ENCODE data around the gene CCT7. TPM values are rescaled to one million over a fixed set of nuclear protein-coding genes. Genes with fewer than 3 reads are reported as not detected.

The CCT7 gene
- polyA plus RNA-seq, 4 donors, result 170 to 273 (median 251) TPM

DNA sequence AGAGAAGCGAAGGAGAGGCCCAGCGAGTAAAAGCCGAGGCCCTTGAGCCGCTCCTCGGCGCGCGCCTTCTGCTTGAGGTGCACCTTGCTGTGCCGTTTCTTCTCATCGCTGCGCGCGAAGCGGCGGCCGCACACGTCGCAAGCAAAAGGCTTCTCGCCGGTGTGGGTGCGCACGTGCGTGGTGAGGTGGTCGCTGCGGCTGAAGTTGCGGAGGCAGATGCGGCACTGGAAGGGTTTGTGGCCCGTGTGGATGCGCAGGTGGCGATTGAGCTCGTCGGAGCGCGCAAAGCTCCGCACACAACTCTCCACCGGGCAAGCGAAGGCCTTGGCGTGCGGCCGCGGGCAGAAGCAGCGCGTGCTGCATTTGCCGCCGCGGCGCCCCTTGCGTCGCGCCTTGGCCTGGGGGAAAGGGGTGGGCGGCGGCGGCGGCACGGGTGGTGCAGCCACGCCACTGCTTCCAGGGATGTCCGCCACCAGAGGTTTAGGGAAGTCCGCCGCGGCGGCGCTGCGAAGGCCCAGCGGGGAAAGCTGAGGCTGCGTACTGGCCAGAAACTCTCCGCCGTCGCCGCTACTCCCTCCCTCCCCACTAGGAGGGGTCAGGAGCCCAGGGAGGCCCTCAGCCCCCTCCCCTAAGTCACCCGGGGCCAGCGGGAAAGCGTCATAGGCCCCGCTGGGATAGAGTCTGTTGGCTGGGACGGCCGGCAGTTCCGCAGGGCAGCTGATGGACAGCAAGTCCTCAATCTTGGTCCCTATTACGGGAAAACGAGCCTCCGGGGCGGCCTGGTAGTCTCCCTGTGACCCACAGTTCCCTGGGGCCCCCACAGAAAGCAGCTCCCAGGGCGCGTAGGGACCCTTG lies 57.6 kb downstream of the CCT7 start:
- no peak for DNase-seq (ENCODE audit: low read depth in 4 of 4, low spot score in 3 of 4)

DNA sequence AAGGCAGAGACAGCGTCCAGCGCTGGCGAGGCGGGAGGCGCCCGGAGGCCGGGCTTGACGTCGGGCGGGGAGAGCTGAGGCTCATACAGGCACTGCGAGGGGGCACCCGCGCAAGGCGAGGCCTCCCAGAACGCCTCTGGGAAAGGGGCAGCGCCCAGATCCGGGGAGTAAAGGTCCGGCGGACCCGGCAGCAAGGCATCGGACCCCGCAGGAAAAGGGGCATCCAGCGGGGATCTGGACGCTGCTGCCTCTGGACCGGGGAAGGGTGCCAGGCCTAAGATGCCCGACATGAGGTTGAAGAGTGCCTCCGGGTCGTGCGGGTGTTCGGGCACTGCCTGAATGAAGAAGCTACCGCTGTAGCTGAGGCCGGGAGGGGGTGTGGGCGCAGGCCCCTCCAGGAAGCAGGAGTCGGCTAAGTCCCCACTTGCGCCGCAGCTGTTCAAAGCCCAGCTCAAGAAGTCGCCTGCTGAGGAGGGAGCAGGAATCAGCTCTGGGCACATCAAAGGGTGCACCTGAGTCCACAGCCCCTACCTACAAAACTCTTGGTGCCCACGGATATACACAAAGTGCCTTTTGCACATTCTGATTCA lies 58.3 kb downstream of the CCT7 start:
- no peak for DNase-seq (ENCODE audit: low read depth in 4 of 4, low spot score in 3 of 4)

DNA sequence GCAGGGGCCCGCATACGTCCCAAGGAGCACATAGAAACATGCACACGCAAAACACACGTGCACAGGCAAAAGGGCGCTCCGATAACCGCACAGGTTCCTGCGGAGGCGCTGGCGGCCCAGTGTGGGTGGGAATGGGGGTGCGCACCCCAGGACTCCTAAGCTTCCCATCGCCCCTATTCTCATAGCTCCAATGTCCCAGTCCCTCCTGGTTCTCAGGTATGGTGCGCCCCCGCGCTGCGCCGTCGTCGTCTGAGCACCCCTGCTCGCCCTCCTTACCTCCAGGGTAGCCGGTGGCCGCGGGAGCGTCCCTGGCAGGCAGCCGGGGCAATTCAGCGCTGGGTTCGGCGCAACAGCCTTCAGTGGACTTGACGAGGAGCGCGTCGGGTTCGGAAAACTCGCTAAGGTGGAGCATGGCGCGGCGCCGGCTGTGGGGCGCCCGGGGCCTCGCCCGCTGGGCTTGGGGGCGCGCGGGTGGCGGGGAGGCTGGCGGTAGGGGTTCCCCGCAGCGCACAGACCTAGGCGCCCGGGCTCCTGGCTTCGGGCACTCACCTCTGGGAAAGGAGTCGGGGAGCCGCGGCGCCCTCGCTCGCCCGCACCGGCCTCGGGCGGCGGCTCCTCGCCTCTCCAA lies 58.9 kb downstream of the CCT7 start:
- no peak for DNase-seq (ENCODE audit: low read depth in 4 of 4, low spot score in 3 of 4)

DNA sequence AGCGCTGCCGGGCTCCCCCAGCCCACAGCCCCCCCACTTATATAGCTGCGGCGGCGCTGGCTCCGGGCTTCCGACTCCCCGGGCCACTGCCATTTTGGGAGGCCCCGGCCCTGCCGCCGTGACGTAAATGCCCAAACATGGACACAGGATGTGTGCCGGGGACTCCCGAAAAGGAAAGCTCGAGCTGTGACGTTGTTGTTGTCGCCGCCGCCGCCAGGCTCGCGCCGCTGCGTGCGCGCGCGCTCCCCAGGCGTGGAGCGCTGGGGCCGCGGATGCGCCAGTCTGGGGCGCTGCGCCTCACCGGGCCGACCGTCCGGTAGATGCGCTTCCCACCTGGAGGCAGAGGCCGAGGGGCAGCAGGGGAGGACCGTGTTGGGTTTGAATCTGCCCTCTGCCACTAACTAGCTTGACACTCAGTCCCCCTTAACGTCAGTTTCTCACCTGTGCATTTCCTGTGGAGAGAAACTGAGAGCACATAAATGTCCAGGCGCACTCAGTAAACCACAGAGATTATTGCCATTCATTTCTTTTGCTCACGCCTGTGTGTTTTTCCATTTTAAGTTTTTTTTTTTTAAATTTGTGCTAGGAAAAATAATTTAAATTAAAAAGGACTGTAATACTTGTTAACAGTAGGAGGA lies 59.5 kb downstream of the CCT7 start, which contains the start of gene EGR4:
EGR4 (minus strand) TSS at position 15 of the 638 bp plus-strand sequence. CDS start 231 bp downstream, outside the sequence.
- DNase-seq (ENCODE audit: low read depth in 4 of 4, low spot score in 3 of 4), result no peak

DNA sequence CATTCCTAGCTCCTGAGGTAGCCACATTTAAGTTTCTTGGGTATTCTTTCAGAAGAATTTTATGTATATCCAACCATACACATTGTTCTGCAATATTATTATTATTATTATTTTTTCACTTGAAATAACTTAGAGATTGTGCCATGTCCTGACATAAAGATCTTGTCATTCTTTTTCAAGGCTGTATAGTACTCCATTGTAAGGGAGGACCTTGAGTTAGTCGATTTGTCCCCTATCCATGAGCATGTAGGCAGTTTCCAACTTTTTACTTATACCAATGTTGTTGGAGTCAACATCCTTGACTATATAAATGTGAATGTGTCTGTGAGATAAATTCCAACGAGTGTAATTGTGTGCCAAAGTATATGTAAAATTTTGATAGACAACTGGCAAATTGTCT lies 60.1 kb downstream of the CCT7 start:
- DNase-seq (ENCODE audit: low read depth in 4 of 4, low spot score in 3 of 4), result no peak

DNA sequence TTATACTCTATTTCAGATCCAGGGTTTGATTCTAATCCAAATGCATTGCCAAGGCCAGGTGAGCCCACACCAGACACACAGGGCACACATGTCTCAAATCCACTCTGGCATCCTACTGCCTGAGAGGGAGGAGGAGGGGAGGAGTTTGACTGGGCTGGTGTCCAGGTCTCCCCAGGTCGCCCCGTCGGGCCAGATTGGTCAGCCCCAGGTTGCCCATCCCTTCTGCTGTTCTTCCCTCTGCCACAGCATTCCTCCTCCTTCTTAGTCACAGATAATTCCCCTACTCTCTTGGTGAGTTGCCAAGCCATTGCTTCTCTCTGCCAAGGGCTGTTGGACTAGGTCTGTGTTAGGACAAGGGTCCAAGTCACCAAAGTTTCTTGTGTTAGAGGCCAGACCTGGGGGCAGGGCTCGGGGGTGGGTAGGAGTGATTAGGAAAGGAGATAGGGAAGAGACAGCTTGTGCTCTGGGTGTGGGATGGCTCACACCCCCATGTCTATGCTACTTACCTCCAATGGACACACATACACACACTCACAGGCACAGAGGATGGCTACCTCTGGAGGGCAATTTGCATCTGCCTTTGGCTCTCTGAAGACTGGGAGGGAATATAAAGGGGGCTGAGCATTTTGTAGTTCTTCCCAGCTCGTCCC lies 61.8 kb downstream of the CCT7 start:
- no peak for DNase-seq (ENCODE audit: low read depth in 4 of 4, low spot score in 3 of 4)

DNA sequence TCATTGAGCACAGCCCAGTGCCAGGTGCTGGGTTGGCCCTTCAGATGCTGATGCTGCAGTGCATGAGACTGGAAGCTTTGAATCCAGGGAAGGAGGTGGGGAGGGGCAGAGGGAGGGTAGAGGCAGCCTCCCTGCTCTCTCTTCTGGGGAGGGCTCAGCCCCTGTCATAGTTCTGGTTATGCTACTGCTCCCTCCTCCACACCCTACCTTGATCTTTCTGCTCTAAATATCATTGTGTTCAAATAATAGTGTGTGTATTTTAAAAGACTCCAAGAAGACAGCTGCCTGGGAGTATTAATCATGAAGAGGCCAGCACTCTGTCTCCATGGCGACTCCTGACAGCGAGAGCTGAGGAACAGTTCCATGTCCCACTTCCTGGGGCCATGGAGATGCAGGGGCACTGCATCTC lies 63.0 kb downstream of the CCT7 start:
- DNase-seq (ENCODE audit: low read depth in 4 of 4, low spot score in 3 of 4), result no peak

DNA sequence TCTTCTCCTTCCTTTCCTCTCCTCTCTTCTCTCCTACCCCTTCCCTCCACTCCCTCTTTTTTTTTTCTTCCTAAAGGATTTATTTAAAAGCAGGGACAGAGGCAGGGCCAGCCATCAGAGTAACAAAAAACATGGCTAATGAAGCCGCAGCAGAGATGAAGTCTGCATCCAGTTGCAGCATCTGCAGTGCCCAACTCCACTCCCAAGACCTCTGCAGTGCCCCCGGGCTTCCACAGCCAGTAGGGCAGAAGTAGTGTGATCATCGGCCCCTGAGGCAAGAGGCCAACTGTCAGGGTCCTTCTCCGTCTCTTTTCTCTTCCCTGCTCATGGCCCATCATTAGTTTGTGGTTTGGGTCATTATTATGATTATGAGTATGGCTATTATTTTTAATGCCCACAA lies 63.5 kb downstream of the CCT7 start:
- DNase-seq (ENCODE audit: low read depth in 4 of 4, low spot score in 3 of 4), result no peak

DNA sequence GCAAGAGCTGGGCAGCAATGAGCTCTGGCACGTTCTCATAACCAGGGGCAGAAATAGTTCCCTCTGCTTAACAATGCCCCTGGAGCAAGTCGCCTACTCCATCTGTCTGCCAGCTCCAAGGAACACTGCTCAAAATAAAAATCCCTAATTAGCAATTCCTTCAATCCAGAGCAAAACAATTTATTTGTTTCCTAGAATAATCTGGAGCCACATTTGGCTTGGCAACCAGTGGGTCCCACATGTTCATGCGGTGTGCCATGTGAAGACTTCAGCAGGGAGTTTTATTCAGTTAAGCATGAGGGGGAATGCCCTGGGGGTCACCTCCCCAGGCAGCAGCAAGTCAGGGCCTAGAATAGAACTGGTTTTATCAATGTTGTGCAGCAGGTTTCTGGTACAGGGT lies 66.8 kb downstream of the CCT7 start:
- DNase-seq (ENCODE audit: low read depth in 4 of 4, low spot score in 3 of 4), result no peak

DNA sequence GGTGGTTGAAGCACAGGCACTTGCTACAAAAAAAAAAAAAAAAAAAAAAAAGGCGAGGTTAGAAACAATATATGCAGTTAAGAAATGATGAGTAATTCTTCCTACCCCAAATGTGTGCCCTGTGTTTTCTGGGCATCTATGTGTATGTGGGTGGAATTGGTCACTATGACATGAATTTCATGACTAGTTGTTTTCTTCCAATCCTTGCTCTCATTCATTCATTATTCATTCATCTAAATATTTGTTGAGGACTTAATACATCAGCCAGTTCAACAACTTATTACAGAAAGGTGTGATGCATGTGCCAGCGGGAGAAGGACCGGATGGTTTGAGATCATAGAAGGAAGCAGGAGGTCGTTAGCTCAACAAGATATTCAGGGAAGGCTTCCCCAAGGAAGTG lies 67.5 kb downstream of the CCT7 start:
- DNase-seq (ENCODE audit: low read depth in 4 of 4, low spot score in 3 of 4), result no peak

Other genes with a start within 250 kb of the CCT7 start
- 10 to 100 TPM in 3 of 4 donors, 1 to 10 TPM in 1; 8.6 to 32.0 (median 23.4) TPM for gene SFXN5, start 162.6 kb upstream of the CCT7 start, polyA plus RNA-seq (ENCODE audit: insufficient read length in 4 of 4)
- gene RAB11FIP5, start 121.4 kb upstream of the CCT7 start, polyA plus RNA-seq (ENCODE audit: insufficient read length in 4 of 4), result 10 to 100 TPM; 15.6 to 48.1 (median 40.2) TPM
- gene NOTO, start 31.7 kb upstream of the CCT7 start, polyA plus RNA-seq (ENCODE audit: insufficient read length in 4 of 4), result under 1 TPM in 3 of 4 donors, not detected in 1; 0.04 to 0.14 (median 0.10) TPM
- 10 to 100 TPM; 28.9 to 36.4 (median 33.6) TPM for gene SMYD5, start 20.1 kb upstream of the CCT7 start, polyA plus RNA-seq (ENCODE audit: insufficient read length in 4 of 4)
- gene PRADC1, start 1.1 kb upstream of the CCT7 start, polyA plus RNA-seq (ENCODE audit: insufficient read length in 4 of 4), result 10 to 100 TPM; 12.1 to 17.4 (median 13.1) TPM
- gene FBXO41, start 50.2 kb downstream of the CCT7 start, polyA plus RNA-seq (ENCODE audit: insufficient read length in 4 of 4), result 1 to 10 TPM; 1.1 to 2.7 (median 1.8) TPM
- gene EGR4, start 59.2 kb downstream of the CCT7 start, polyA plus RNA-seq (ENCODE audit: insufficient read length in 4 of 4), result under 1 TPM in 1 of 4 donors, not detected in 3; 0.15 TPM
- gene ALMS1, start 151.5 kb downstream of the CCT7 start, polyA plus RNA-seq (ENCODE audit: insufficient read length in 4 of 4), result 10 to 100 TPM; 29.2 to 40.7 (median 37.5) TPM

Data from left renal pelvis (tissue), 4 donors.